K562 (cell line): Measurements from ENCODE around the gene SPATA6. TPM values are rescaled to one million over a fixed set of nuclear protein-coding genes. Genes with fewer than 3 reads are reported as not detected.

ENCODE experiments used
- ATAC-seq: fragments of 200-7000 bp; cut with Tn5 transposase; 3 replicates; pipeline ENCODE4 v1.9.1; 2020; ENCODE audit warnings: moderate library complexity
- BruUV-seq: library from RNA; stranded (reverse); fragments of 400-500 nt; replicated peaks from 2 replicates; lab custom pipeline; 2021; lab: Mats Ljungman, UMichigan
- CTCF ChIA-PET: fragments of 300-600 bp; formaldehyde crosslinking; extraction: SDS; loops from one replicate; lab custom pipeline; 2021; ENCODE audit warnings: low intra/inter-chr PET ratio; lab: Yijun Ruan, JAX
- POLR2A ChIA-PET: fragments of 300-600, 350-650 bp; sonication (Branson Sonifier 250); formaldehyde crosslinking; extraction: SDS; loops from one replicate; lab custom pipeline; 2021; ENCODE audit warnings: antibody characterized with exemption, inconsistent platforms; lab: Yijun Ruan, JAX
- DNase-seq, 4 experiments: peaks; one replicate each; pipeline versions ENCODE4 v3.0.0 to v3.0.0-alpha.2; 2011 to 2018; ENCODE audit warnings: low spot score in 3 of 4, mixed read lengths in 3 of 4; ENCODE audit errors: extremely low read depth in 1 of 4
- FAIRE-seq: peaks from 2 replicates; lab custom pipeline; 2011; peaks lifted over from hg19 to GRCh38; lab: Jason Lieb, UNC
- H2AFZ ChIP-seq: 2 replicates; pipeline ENCODE4 v1.6.0; 2011; ENCODE audit warnings: low read depth, low read length, control low read depth, inconsistent platforms
- H3K27ac ChIP-seq: fragments of 200-600 bp; 3 replicates; pipeline ENCODE4 v1.8.0; 2011; ENCODE audit warnings: low read depth, mild to moderate bottlenecking, control low read depth, inconsistent platforms, low read length, moderate library complexity, mixed read lengths; ENCODE audit errors: extremely low read depth
- H3K27me3 ChIP-seq, 2 experiments: fragments of 300-600 bp in 1 of 2; 2 replicates in 1 of 2; 3 replicates in 1 of 2; pipeline versions ENCODE4 v1.6.0 to v1.8.0; 2011; ENCODE audit warnings: inconsistent platforms in 2 of 2, low read length in 2 of 2, mild to moderate bottlenecking in 1 of 2, mixed read lengths in 1 of 2, moderate library complexity in 1 of 2; ENCODE audit not compliant: control insufficient read depth in 2 of 2, insufficient read depth in 2 of 2
- H3K36me3 ChIP-seq: fragments of 300-600 bp; 3 replicates; pipeline ENCODE4 v1.8.0; 2011; ENCODE audit warnings: mild to moderate bottlenecking, low read length, inconsistent platforms; ENCODE audit not compliant: control insufficient read depth, insufficient read depth
- H3K4me1 ChIP-seq, 2 experiments: fragments of 200-600 bp in 1 of 2; replicated peaks in 1 of 2; 2 replicates in 1 of 2; 3 replicates in 1 of 2; pipeline versions ENCODE4 v1.5.1 to v1.8.0; 2011; ENCODE audit warnings: inconsistent platforms in 2 of 2, low read length in 2 of 2, mild to moderate bottlenecking in 1 of 2, mixed read lengths in 1 of 2, moderate library complexity in 1 of 2; ENCODE audit not compliant: control insufficient read depth in 2 of 2, insufficient read depth in 2 of 2
- H3K4me2 ChIP-seq: 2 replicates; pipeline ENCODE4 v1.6.1; 2011; ENCODE audit warnings: low read length, control low read depth, inconsistent platforms, mixed read lengths; ENCODE audit not compliant: insufficient read depth
- H3K4me3 ChIP-seq: fragments of 200-600 bp; sonication (generic), shearing (Covaris generic); 2 replicates; pipeline ENCODE4 v1.5.1; 2016; ENCODE audit warnings: control low read depth, inconsistent platforms
- H3K79me2 ChIP-seq: fragments of 200-600 bp; 3 replicates; pipeline ENCODE4 v1.8.0; 2011; ENCODE audit warnings: low read length, inconsistent platforms; ENCODE audit not compliant: control insufficient read depth, insufficient read depth
- H3K9ac ChIP-seq, 2 experiments: 2 replicates each; pipeline versions ENCODE4 v1.6.0 to v1.6.1; 2011; ENCODE audit warnings: low read depth in 2 of 2, low read length in 2 of 2, control low read depth in 1 of 2, inconsistent platforms in 1 of 2, mild to moderate bottlenecking in 1 of 2, mixed read lengths in 1 of 2; ENCODE audit not compliant: insufficient read depth in 1 of 2
- H3K9me1 ChIP-seq: one replicate; pipeline ENCODE4 v1.6.0; 2011; ENCODE audit warnings: inconsistent platforms, mild to moderate bottlenecking, low read length, moderate library complexity; ENCODE audit not compliant: control insufficient read depth, insufficient read depth
- H3K9me3 ChIP-seq: replicated peaks from 2 replicates; pipeline ENCODE4 v1.5.1; 2011; ENCODE audit warnings: low read depth, low read length, inconsistent platforms; ENCODE audit not compliant: control insufficient read depth, insufficient read depth
- H4K20me1 ChIP-seq: replicated peaks from 2 replicates; pipeline ENCODE4 v1.6.1; 2011; ENCODE audit warnings: low read length, inconsistent platforms, mixed read lengths; ENCODE audit not compliant: control insufficient read depth, insufficient read depth
- KLF1 ChIP-seq: fragments of 450-650 bp; IDR thresholded peaks from 2 replicates; pipeline ENCODE4 v1.6.1; 2016; ENCODE audit warnings: missing genetic modification characterization, missing compliant biosample characterization
- NEUROD1 ChIP-seq: fragments of 150-350 bp; IDR thresholded peaks from 2 replicates; pipeline ENCODE4 v1.6.1; 2014; ENCODE audit warnings: borderline replicate concordance, low read length, low read depth; ENCODE audit not compliant: partially characterized antibody
- U2AF2 ChIP-seq: fragments of 200-400 bp; formaldehyde crosslinking; optimal IDR thresholded peaks from 2 replicates; pipeline ENCODE3; 2017; ENCODE audit warnings: low read depth, mild to moderate bottlenecking, low read length
- ZNF79 ChIP-seq: fragments of 250-450 bp; sonication (Bioruptor Pico); IDR thresholded peaks from 2 replicates; pipeline ENCODE4 v1.4.0; 2020; ENCODE audit warnings: low read depth, mild to moderate bottlenecking, moderate library complexity
- WGBS: fragments of 100-300 bp; shearing (Covaris generic); methylation state at CpG from one replicate; pipeline ENCODE4 v1.1.6; 2016; ENCODE audit warnings: low coverage, mixed read lengths; ENCODE audit not compliant: insufficient coverage; ENCODE audit errors: missing lambda C conversion rate; 5-methylcytosine and 5-hydroxymethylcytosine counted together
- in situ Hi-C: fragments of 300-500 bp; cut with MboI; formaldehyde crosslinking; loops from 4 replicates; pipeline ENCODE4 v1.15.0; 2018; ENCODE audit warnings: inconsistent platforms, mixed read lengths
- intact Hi-C: fragments of 100-400 bp; cut with micrococcal nuclease; formaldehyde crosslinking; loops from 2 replicates; pipeline ENCODE4 v1.14.2; 2022
- polyA plus RNA-seq, 8 experiments: library from polyadenylated mRNA; depleted of rRNA in 4 of 8; stranded (reverse) in 5 of 8; unstranded in 3 of 8; fragments of >200 nt; fragmentation: Nextera tagmentation in 2 of 8; fragmentation: Illumina TruSeq in 1 of 8; extraction: Ambion mirVana in 2 of 8; extraction: Trizol in 1 of 8; gene quantifications; 2 replicates each; pipeline versions ENCODE4 v1.2.1 to v1.2.3, GENCODE V29; 2011 to 2014; ENCODE audit warnings: inconsistent platforms in 1 of 8, missing spikeins in 1 of 8
- small RNA-seq: library from RNA; depleted of rRNA; stranded (forward); fragments of <200 nt; gene quantifications from one replicate; pipeline ENCODE3, GENCODE V24; 2014
- total RNA-seq, 7 experiments: library from RNA; depleted of rRNA in 6 of 7; stranded (reverse); fragments of >200 nt in 6 of 7; fragmentation: Illumina TruSeq in 2 of 7; extraction: Trizol in 2 of 7; gene quantifications; 2 replicates each; pipeline versions ENCODE4 v1.2.1 to v1.2.3, GENCODE V29; 2011 to 2021; ENCODE audit warnings: low replicate concordance in 1 of 7
- TF ChIP-seq, protein P1 (sequence below): conservative IDR thresholded peaks from 2 replicates; pipeline ENCODE4 v1.6.1; 2011; ENCODE audit warnings: low read depth, mild to moderate bottlenecking, low read length; ENCODE audit not compliant: control insufficient read depth

SPATA6 gene
- total and polyA plus RNA-seq, 9 of the 15 experiments (the other 6 are each of a cell fraction or from before 2014, with no cell fraction given), result 0.01 to 0.91 (median 0.18) TPM

DNA sequence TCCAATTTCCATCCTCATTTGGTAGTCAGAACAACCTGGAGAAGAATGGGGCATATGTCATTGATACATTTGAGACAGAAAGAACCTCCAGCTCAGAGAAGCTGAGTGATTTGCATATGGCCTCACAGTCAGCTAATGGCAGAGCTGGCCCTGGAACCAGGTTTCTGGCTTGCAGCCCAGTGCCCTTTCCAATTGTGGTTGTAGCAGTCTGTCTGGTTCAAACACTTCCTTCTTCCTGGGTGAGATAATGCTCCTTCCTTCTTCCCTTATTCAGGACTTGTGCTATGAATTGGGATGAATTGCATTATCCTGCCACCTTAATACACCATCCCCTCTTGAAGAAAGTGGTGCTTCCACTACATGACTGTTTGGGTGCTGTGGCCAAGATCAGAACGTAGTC is 225.3 kb downstream of the SPATA6 start:
- POLR2A ChIA-PET, result no interaction called here
- CTCF ChIA-PET, result no interaction called here
- DNase-seq (no peak), ATAC-seq (no peak), FAIRE-seq (no peak)
- TF ChIP-seq NEUROD1 (no peak), U2AF2 (no peak), KLF1 (tag) (no peak), ZNF79 (CRISPR knock-in tag) (no peak)
- TF ChIP-seq, protein P1, sequence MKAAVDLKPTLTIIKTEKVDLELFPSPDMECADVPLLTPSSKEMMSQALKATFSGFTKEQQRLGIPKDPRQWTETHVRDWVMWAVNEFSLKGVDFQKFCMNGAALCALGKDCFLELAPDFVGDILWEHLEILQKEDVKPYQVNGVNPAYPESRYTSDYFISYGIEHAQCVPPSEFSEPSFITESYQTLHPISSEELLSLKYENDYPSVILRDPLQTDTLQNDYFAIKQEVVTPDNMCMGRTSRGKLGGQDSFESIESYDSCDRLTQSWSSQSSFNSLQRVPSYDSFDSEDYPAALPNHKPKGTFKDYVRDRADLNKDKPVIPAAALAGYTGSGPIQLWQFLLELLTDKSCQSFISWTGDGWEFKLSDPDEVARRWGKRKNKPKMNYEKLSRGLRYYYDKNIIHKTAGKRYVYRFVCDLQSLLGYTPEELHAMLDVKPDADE, result no peak
- H3K9ac ChIP-seq, result no peak overlapping the region
- intact Hi-C loops, result loop anchor here (5.0 kb wide), 1 partner anchor 251 kb away; no protein-coding TSS in a partner anchor
- H2AFZ ChIP-seq, result no peak overlapping the region
- in situ Hi-C loops, result no loop called here
- BruUV-seq, result no TSS peak
- 0% methylated on average over 1 of the region's 1 CpG for WGBS
- H3K36me3 ChIP-seq, result no peaks in the 10 kb centered on the region
- no peaks in the 10 kb centered on the region for H3K4me1 ChIP-seq
- H3K4me2 ChIP-seq, result no peak overlapping the region
- H3K9me1 ChIP-seq, result no peaks in the 10 kb centered on the region
- no peaks in the 10 kb centered on the region for H3K27me3 ChIP-seq
- H3K4me3 ChIP-seq, result no peak overlapping the region
- no peak overlapping the region for H3K27ac ChIP-seq
- H3K79me2 ChIP-seq, result no peaks in the 10 kb centered on the region
- no peaks in the 10 kb centered on the region for H3K9me3 ChIP-seq
- H4K20me1 ChIP-seq, result no peaks in the 10 kb centered on the region

Small RNA genes within 50 kb of the gene (small RNA-seq; reads per million reads assigned to genes)
- gene RNU4-61P (not detected), gene RNU6-723P (not detected)

Other genes starting within 250 kb of the SPATA6 start
- gene SLC5A9, start 249.5 kb downstream of the SPATA6 start, total RNA-seq (2014; rRNA removed), result not detected in 2 replicates
- not detected in 2 replicates for gene SLC5A9, start 249.5 kb downstream of the SPATA6 start, total RNA-seq (2014; rRNA removed; fragmentation: Illumina TruSeq; extraction: Trizol)
- gene SLC5A9, start 249.5 kb downstream of the SPATA6 start, total RNA-seq (2015; rRNA removed; fragmentation: Illumina TruSeq; extraction: Trizol), result not detected in 2 replicates
- not detected in 2 replicates for gene SLC5A9, start 249.5 kb downstream of the SPATA6 start, total RNA-seq (2021)
- gene SLC5A9, start 249.5 kb downstream of the SPATA6 start, polyA plus RNA-seq (2011; rRNA removed), result not detected in 2 replicates
- gene SLC5A9, start 249.5 kb downstream of the SPATA6 start, polyA plus RNA-seq (2014; fragmentation: Illumina TruSeq; extraction: Trizol), result not detected in 2 replicates
- not detected for gene SLC5A9, start 249.5 kb downstream of the SPATA6 start, polyA plus RNA-seq (2014; fragmentation: Nextera tagmentation; extraction: Ambion mirVana)
- not detected in 2 replicates for gene SLC5A9, start 249.5 kb downstream of the SPATA6 start, polyA plus RNA-seq (2014; rRNA removed)